ENCODE data around the gene ARL9.
A peak's percentile ranks its signal among the peaks of the same experiment; 100 is the strongest.

ARL9 gene

GRCh38 chr4:56531823-56532222 lies 26.2 kb downstream of the ARL9 start:
- no peak overlapping the region for H3K4me3 ChIP-seq (ENCODE audit: extremely low read depth, insufficient read depth, low read length, poor library complexity, severe bottlenecking)
- H3K9me3 ChIP-seq (ENCODE audit: control insufficient read depth, low read length), result no peaks in the 10 kb centered on the region
- no peaks in the 10 kb centered on the region for H3K36me3 ChIP-seq (ENCODE audit: control insufficient read depth, insufficient read depth, low read length)
- H3K4me1 ChIP-seq (ENCODE audit: control insufficient read depth, insufficient read depth, low read length, poor library complexity, severe bottlenecking), result no peaks in the 10 kb centered on the region
- no peak overlapping the region for H3K27ac ChIP-seq (ENCODE audit: low read depth, low read length, severe bottlenecking)
- 89 to 94% methylated on average over 4 of the region's 4 CpGs for WGBS, 2 experiments (ENCODE audit: insufficient coverage in 2 of 2)

- Histone ChIP-seq H3K27ac (ENCODE audit: low read depth, low read length, severe bottlenecking) (no peak overlapping the region), H3K9me3 (ENCODE audit: control insufficient read depth, low read length) (no peaks in the 10 kb centered on the region), H3K4me3 (ENCODE audit: extremely low read depth, insufficient read depth, low read length, poor library complexity, severe bottlenecking) (no peak overlapping the region), H3K4me1 (ENCODE audit: control insufficient read depth, insufficient read depth, low read length, poor library complexity, severe bottlenecking) (no peaks in the 10 kb centered on the region), H3K36me3 (ENCODE audit: control insufficient read depth, insufficient read depth, low read length) (no peaks in the 10 kb centered on the region)
- 92 to 100% methylated on average over 2 of the region's 2 CpGs for WGBS, 2 experiments (ENCODE audit: insufficient coverage in 2 of 2)
These were observed 26.6 kb downstream of the ARL9 start for GRCh38 chr4:56532239-56532638.

- no peaks in the 10 kb centered on the region for H3K9me3 ChIP-seq (ENCODE audit: control insufficient read depth, low read length)
- H3K27ac ChIP-seq (ENCODE audit: low read depth, low read length, severe bottlenecking), result no peak overlapping the region
- no peak overlapping the region for H3K4me3 ChIP-seq (ENCODE audit: extremely low read depth, insufficient read depth, low read length, poor library complexity, severe bottlenecking)
- WGBS, 2 experiments (ENCODE audit: insufficient coverage in 2 of 2), result 81 to 93% methylated on average over 2 to 3 of the region's 7 CpGs
- H3K36me3 ChIP-seq (ENCODE audit: control insufficient read depth, insufficient read depth, low read length), result no peaks in the 10 kb centered on the region
- H3K4me1 ChIP-seq (ENCODE audit: control insufficient read depth, insufficient read depth, low read length, poor library complexity, severe bottlenecking), result no peaks in the 10 kb centered on the region
These were observed 30.3 kb downstream of the ARL9 start for GRCh38 chr4:56535915-56536314.

- WGBS, 2 experiments (ENCODE audit: insufficient coverage in 2 of 2), result 100% methylated on average over 1 of the region's 1 CpG
- H3K4me1 ChIP-seq (ENCODE audit: control insufficient read depth, insufficient read depth, low read length, poor library complexity, severe bottlenecking), result no peaks in the 10 kb centered on the region
- no peak overlapping the region for H3K4me3 ChIP-seq (ENCODE audit: extremely low read depth, insufficient read depth, low read length, poor library complexity, severe bottlenecking)
- no peak overlapping the region for H3K27ac ChIP-seq (ENCODE audit: low read depth, low read length, severe bottlenecking)
- no peaks in the 10 kb centered on the region for H3K9me3 ChIP-seq (ENCODE audit: control insufficient read depth, low read length)
- no peaks in the 10 kb centered on the region for H3K36me3 ChIP-seq (ENCODE audit: control insufficient read depth, insufficient read depth, low read length)
These were observed 31.6 kb downstream of the ARL9 start for GRCh38 chr4:56537147-56537546.

GRCh38 chr4:56540826-56541225 lies 35.2 kb downstream of the ARL9 start:
- H3K4me1 ChIP-seq (ENCODE audit: control insufficient read depth, insufficient read depth, low read length, poor library complexity, severe bottlenecking), result no peaks in the 10 kb centered on the region
- WGBS, 2 experiments (ENCODE audit: insufficient coverage in 2 of 2), result 100% methylated on average over 2 of the region's 4 CpGs; no CpG with 5 or more reads in 1 of the 2 experiments
- no peaks in the 10 kb centered on the region for H3K9me3 ChIP-seq (ENCODE audit: control insufficient read depth, low read length)
- no peak overlapping the region for H3K27ac ChIP-seq (ENCODE audit: low read depth, low read length, severe bottlenecking)
- H3K36me3 ChIP-seq (ENCODE audit: control insufficient read depth, insufficient read depth, low read length), result no peaks in the 10 kb centered on the region
- H3K4me3 ChIP-seq (ENCODE audit: extremely low read depth, insufficient read depth, low read length, poor library complexity, severe bottlenecking), result no peak overlapping the region

- 9 to 13% methylated on average over 27 to 28 of the region's 33 CpGs for WGBS, 2 experiments (ENCODE audit: insufficient coverage in 2 of 2)
- peak overlapping the region; percentile 21 for H3K4me3 ChIP-seq (ENCODE audit: extremely low read depth, insufficient read depth, low read length, poor library complexity, severe bottlenecking)
- H3K27ac ChIP-seq (ENCODE audit: low read depth, low read length, severe bottlenecking), result no peak overlapping the region
These were observed 39.1 kb downstream of the ARL9 start for GRCh38 chr4:56544573-56545131.

GRCh38 chr4:56550642-56551041 lies 45.1 kb downstream of the ARL9 start:
- Histone ChIP-seq H3K4me1 (ENCODE audit: control insufficient read depth, insufficient read depth, low read length, poor library complexity, severe bottlenecking) (no peaks in the 10 kb centered on the region), H3K4me3 (ENCODE audit: extremely low read depth, insufficient read depth, low read length, poor library complexity, severe bottlenecking) (no peak overlapping the region), H3K27ac (ENCODE audit: low read depth, low read length, severe bottlenecking) (no peak overlapping the region), H3K36me3 (ENCODE audit: control insufficient read depth, insufficient read depth, low read length) (no peaks in the 10 kb centered on the region), H3K9me3 (ENCODE audit: control insufficient read depth, low read length) (no peaks in the 10 kb centered on the region)
- 50% methylated on average over 1 of the region's 8 CpGs; no CpG with 5 or more reads in 1 of the 2 experiments for WGBS, 2 experiments (ENCODE audit: insufficient coverage in 2 of 2)

More at GRCh38 chr4:56544573-56545131, 39.1 kb downstream of the ARL9 start:
- Histone ChIP-seq H3K9me3 (ENCODE audit: control insufficient read depth, low read length) (no peaks in the 10 kb centered on the region), H3K4me1 (ENCODE audit: control insufficient read depth, insufficient read depth, low read length, poor library complexity, severe bottlenecking) (no peaks in the 10 kb centered on the region), H3K36me3 (ENCODE audit: control insufficient read depth, insufficient read depth, low read length) (no peaks in the 10 kb centered on the region)

- WGBS, 2 experiments (ENCODE audit: insufficient coverage in 2 of 2), result 100% methylated on average over 1 of the region's 2 CpGs; no CpG with 5 or more reads in 1 of the 2 experiments
- H3K4me1 ChIP-seq (ENCODE audit: control insufficient read depth, insufficient read depth, low read length, poor library complexity, severe bottlenecking), result no peaks in the 10 kb centered on the region
- H3K36me3 ChIP-seq (ENCODE audit: control insufficient read depth, insufficient read depth, low read length), result no peaks in the 10 kb centered on the region
- no peak overlapping the region for H3K4me3 ChIP-seq (ENCODE audit: extremely low read depth, insufficient read depth, low read length, poor library complexity, severe bottlenecking)
- H3K27ac ChIP-seq (ENCODE audit: low read depth, low read length, severe bottlenecking), result no peak overlapping the region
- H3K9me3 ChIP-seq (ENCODE audit: control insufficient read depth, low read length), result no peaks in the 10 kb centered on the region
These were observed 45.9 kb downstream of the ARL9 start for GRCh38 chr4:56551516-56551915.

- H3K4me1 ChIP-seq (ENCODE audit: control insufficient read depth, insufficient read depth, low read length, poor library complexity, severe bottlenecking), result no peaks in the 10 kb centered on the region
- no peaks in the 10 kb centered on the region for H3K9me3 ChIP-seq (ENCODE audit: control insufficient read depth, low read length)
- no peak overlapping the region for H3K27ac ChIP-seq (ENCODE audit: low read depth, low read length, severe bottlenecking)
- no peak overlapping the region for H3K4me3 ChIP-seq (ENCODE audit: extremely low read depth, insufficient read depth, low read length, poor library complexity, severe bottlenecking)
- no peaks in the 10 kb centered on the region for H3K36me3 ChIP-seq (ENCODE audit: control insufficient read depth, insufficient read depth, low read length)
These were observed 46.7 kb downstream of the ARL9 start for GRCh38 chr4:56552273-56552672.

GRCh38 chr4:56570041-56570440 lies 64.5 kb downstream of the ARL9 start:
- no peaks in the 10 kb centered on the region for H3K36me3 ChIP-seq (ENCODE audit: control insufficient read depth, insufficient read depth, low read length)
- H3K27ac ChIP-seq (ENCODE audit: low read depth, low read length, severe bottlenecking), result no peak overlapping the region
- H3K4me1 ChIP-seq (ENCODE audit: control insufficient read depth, insufficient read depth, low read length, poor library complexity, severe bottlenecking), result no peaks in the 10 kb centered on the region
- no peak overlapping the region for H3K4me3 ChIP-seq (ENCODE audit: extremely low read depth, insufficient read depth, low read length, poor library complexity, severe bottlenecking)
- no peaks in the 10 kb centered on the region for H3K9me3 ChIP-seq (ENCODE audit: control insufficient read depth, low read length)
- WGBS, 2 experiments (ENCODE audit: insufficient coverage in 2 of 2), result 91 to 100% methylated on average over 2 of the region's 4 CpGs

All from mesodermal cell (in vitro differentiated cells).